HEK293T (cell line): ENCODE results near the gene GALNS.

Source experiments
- CTBP1 ChIP-seq: fragments of 450-650 bp; IDR thresholded peaks from 2 replicates; pipeline ENCODE4 v1.6.1; 2016; ENCODE audit warnings: borderline replicate concordance
- ZNF384 ChIP-seq: fragments of 450-650 bp; IDR thresholded peaks from 2 replicates; pipeline ENCODE4 v1.6.1; 2016

DNA sequence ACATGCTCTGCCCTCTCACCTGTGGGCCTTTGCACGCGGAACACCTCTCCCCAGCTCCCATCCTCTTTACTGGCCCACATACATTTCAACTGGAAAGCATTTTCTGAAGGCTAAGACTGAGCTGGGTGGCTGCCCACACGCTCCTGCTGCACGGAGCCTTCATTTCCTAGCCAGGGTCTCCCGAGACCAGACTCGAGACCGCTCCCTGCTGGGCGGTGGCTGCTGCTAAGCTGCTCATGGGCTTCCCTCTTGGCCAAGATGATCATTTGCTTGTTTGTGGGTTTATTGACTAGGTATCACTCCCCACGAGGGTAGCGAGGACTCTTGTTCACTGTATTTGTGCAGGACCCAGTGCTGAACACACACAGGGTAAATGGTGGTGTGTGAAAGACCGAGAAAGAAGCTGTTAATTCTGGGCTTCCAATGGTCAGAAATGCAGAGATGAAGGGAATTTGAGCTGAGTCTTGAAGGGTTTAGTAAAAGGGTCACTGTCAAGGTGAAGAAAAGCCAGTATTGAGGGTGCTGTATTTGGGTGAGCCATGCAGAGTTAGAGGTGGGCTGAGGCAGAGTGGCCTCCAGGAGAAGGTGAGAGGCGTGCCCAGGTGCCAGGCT, 1.1 kb upstream of the GALNS start:
- TF ChIP-seq ZNF384 (no peak), CTBP1 (no peak)
